Glomerular endothelial cell (primary cell): ENCODE measurements around the gene DOCK4. TPM values are rescaled to one million over a fixed set of nuclear protein-coding genes. Genes with fewer than 3 reads are reported as not detected.

Source experiments
- DNase-seq: peaks from one replicate; pipeline ENCODE4 v3.0.0-alpha.2; 2011; ENCODE audit warnings: low read depth, low spot score; ENCODE audit errors: extremely low read depth
- total RNA-seq: library from RNA; depleted of rRNA; stranded (reverse); fragments of >200 nt; gene quantifications from 2 replicates; pipeline ENCODE4 v1.2.3, GENCODE V29; 2015

Gene DOCK4
- total RNA-seq, 1 donor from 2014 or later = 150 TPM

- DNase-seq = no peak
Measured at GRCh38 chr7:112083776-112084355, 122.3 kb downstream of the DOCK4 start.

GRCh38 chr7:112082306-112082705 is 123.9 kb downstream of the DOCK4 start:
- DNase-seq = no peak

GRCh38 chr7:112081778-112082177 is 124.4 kb downstream of the DOCK4 start:
- no peak for DNase-seq

- DNase-seq = no peak
Measured at GRCh38 chr7:112080978-112081377, 125.2 kb downstream of the DOCK4 start.

GRCh38 chr7:112080441-112080840 is 125.8 kb downstream of the DOCK4 start:
- peak; percentile 89 for DNase-seq

- no peak for DNase-seq
Measured at GRCh38 chr7:112079673-112080072, 126.5 kb downstream of the DOCK4 start.

GRCh38 chr7:112079122-112079521 is 127.1 kb downstream of the DOCK4 start:
- no peak for DNase-seq

- no peak for DNase-seq
Measured at GRCh38 chr7:112076324-112076723, 129.9 kb downstream of the DOCK4 start.

- no peak for DNase-seq
Measured at GRCh38 chr7:112074464-112074863, 131.7 kb downstream of the DOCK4 start.

GRCh38 chr7:112073530-112073929 is 132.7 kb downstream of the DOCK4 start:
- DNase-seq = no peak

GRCh38 chr7:112072541-112073245 is 133.5 kb downstream of the DOCK4 start:
- DNase-seq = no peak

- no peak for DNase-seq
Measured at GRCh38 chr7:112071856-112072255, 134.3 kb downstream of the DOCK4 start.

- DNase-seq = no peak
Measured at GRCh38 chr7:112070674-112071256, 135.4 kb downstream of the DOCK4 start.

- DNase-seq = peak; percentile 42
Measured at GRCh38 chr7:112069879-112070321, 136.3 kb downstream of the DOCK4 start.

GRCh38 chr7:112068967-112069366 is 137.2 kb downstream of the DOCK4 start:
- DNase-seq = no peak

- no peak for DNase-seq
Measured at GRCh38 chr7:112067632-112068540, 138.3 kb downstream of the DOCK4 start.

GRCh38 chr7:112067200-112067599 is 139.0 kb downstream of the DOCK4 start:
- no peak for DNase-seq

GRCh38 chr7:112065758-112066157 is 140.4 kb downstream of the DOCK4 start:
- DNase-seq = no peak

- DNase-seq = no peak
Measured at GRCh38 chr7:112064627-112065385, 141.4 kb downstream of the DOCK4 start.

GRCh38 chr7:112063974-112064373 is 142.2 kb downstream of the DOCK4 start:
- DNase-seq = no peak
